ENCODE results near the gene ABLIM1.

DNA sequence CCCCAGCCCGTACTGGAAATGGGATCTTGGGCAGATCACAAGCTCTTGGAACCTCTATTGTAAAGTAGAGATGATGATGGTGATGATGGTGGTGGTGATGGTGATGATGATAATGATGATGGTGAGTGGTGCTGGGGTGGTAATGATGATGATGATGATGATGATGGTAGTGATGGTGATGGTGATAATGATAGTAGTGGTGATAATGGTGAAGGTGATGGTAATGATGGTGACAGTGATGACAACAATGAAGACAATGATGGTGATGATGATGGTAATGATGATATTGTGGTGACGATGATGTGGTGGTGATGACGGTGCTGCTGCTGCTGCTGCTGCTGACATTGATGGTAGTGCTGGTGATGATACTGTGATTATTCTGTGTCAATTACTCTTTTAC lies 162.8 kb downstream of the ABLIM1 start:
- TF ChIP-seq TAF1 (IDR thresholded peaks at IDR 0.05; ENCODE audit: borderline replicate concordance, insufficient read depth, low read length) (no peak), POLR2AphosphoS5 (IDR thresholded peaks at IDR 0.05; ENCODE audit: low read depth, low read length) (no peak), SIN3A (IDR thresholded peaks at IDR 0.05; ENCODE audit: borderline replicate concordance, insufficient read depth, low read length) (no peak)
